HL-60 (cell line): ENCODE data around the gene SMC3.
"Not testable (repeated sequence)": the region's sequence is repeated elsewhere in the genome, so short reads cannot be mapped to it uniquely, and the experiment has no call there.

ENCODE experiments used
- DNase-seq, 2 experiments: peaks; one replicate each; pipeline ENCODE4 v3.0.0-alpha.2; 2010 to 2020; ENCODE audit warnings: low read depth in 1 of 2, low spot score in 1 of 2
- H3K27ac ChIP-seq: fragments of 250-450 bp; sonication (Bioruptor Pico); replicated peaks from 2 replicates; pipeline ENCODE4 v1.5.1; 2020; ENCODE audit warnings: mild to moderate bottlenecking, moderate library complexity
- H3K27me3 ChIP-seq: fragments of 250-450 bp; sonication (Bioruptor Pico); 2 replicates; pipeline ENCODE4 v1.5.1; 2021; ENCODE audit warnings: mild to moderate bottlenecking, moderate library complexity; ENCODE audit not compliant: insufficient read depth, poor library complexity, severe bottlenecking
- H3K4me3 ChIP-seq: replicated peaks from 2 replicates; pipeline ENCODE4 v1.5.1; 2011; ENCODE audit warnings: mild to moderate bottlenecking, control low read depth, low read length; ENCODE audit not compliant: insufficient read depth
- CTCF ChIP-seq: IDR thresholded peaks from one replicate; pipeline ENCODE4 v1.5.1; 2011; ENCODE audit warnings: low read length, control low read depth, inconsistent platforms; ENCODE audit not compliant: insufficient read depth
- GABPA ChIP-seq: IDR thresholded peaks from 2 replicates; pipeline ENCODE4 v1.6.1; 2012; ENCODE audit warnings: low read depth
- POLR2AphosphoS5 ChIP-seq: IDR thresholded peaks from 2 replicates; pipeline ENCODE4 v1.6.1; 2012; ENCODE audit warnings: low read depth
- REST ChIP-seq: IDR thresholded peaks from 2 replicates; pipeline ENCODE4 v1.6.1; 2012; ENCODE audit warnings: low read depth; ENCODE audit not compliant: insufficient replicate concordance
- SPI1 ChIP-seq: IDR thresholded peaks from 2 replicates; pipeline ENCODE4 v1.6.1; 2012; ENCODE audit warnings: low read depth, mild to moderate bottlenecking, borderline replicate concordance

Gene SMC3

GRCh38 chr10:110637558-110638053, 70.1 kb downstream of the SMC3 start:
- H3K4me3 ChIP-seq, result no peak overlapping the region
- TF ChIP-seq SPI1, result no peak
- no peak overlapping the region for H3K27ac ChIP-seq
- H3K27me3 ChIP-seq, result peaks cover 19% of the 10 kb centered on the region
- no peak for DNase-seq

GRCh38 chr10:110638319-110638718, 70.8 kb downstream of the SMC3 start:
- H3K27ac ChIP-seq, result no peak overlapping the region
- TF ChIP-seq REST, result no peak
- TF ChIP-seq GABPA, result no peak
- TF ChIP-seq SPI1, result no peak
- no peak for TF ChIP-seq POLR2AphosphoS5
- TF ChIP-seq CTCF, result no peak
- DNase-seq, result no peak

GRCh38 chr10:110639046-110639445, 71.6 kb downstream of the SMC3 start:
- not testable (repeated sequence) for DNase-seq, H3K4me3 ChIP-seq, H3K27ac ChIP-seq
- H3K27me3 ChIP-seq, result peaks cover 30% of the 10 kb centered on the region

More at GRCh38 chr10:110638319-110638718, 70.8 kb downstream of the SMC3 start:
- H3K4me3 ChIP-seq, result no peak overlapping the region
- H3K27me3 ChIP-seq, result peaks cover 26% of the 10 kb centered on the region

- not testable (repeated sequence) for H3K4me3 ChIP-seq, H3K27ac ChIP-seq, DNase-seq
- peaks cover 34% of the 10 kb centered on the region for H3K27me3 ChIP-seq
Measured at GRCh38 chr10:110639858-110640257, 72.4 kb downstream of the SMC3 start.

GRCh38 chr10:110641256-110641655, 73.8 kb downstream of the SMC3 start:
- no peak overlapping the region for H3K4me3 ChIP-seq
- H3K27me3 ChIP-seq, result peaks cover 46% of the 10 kb centered on the region
- no peak overlapping the region for H3K27ac ChIP-seq
- TF ChIP-seq REST (no peak), SPI1 (no peak), CTCF (no peak), GABPA (no peak), POLR2AphosphoS5 (no peak)
- DNase-seq, result no peak
